ENCODE measurements around the gene TFF2.

GRCh38 chr21:42310411-42311001 lies 40.3 kb downstream of the TFF2 start:
- no peak for TF ChIP-seq CTCF (IDR thresholded peaks at IDR 0.05)
- TF ChIP-seq POLR2A (IDR thresholded peaks at IDR 0.05) = no peak
- TF ChIP-seq POLR2AphosphoS5 (IDR thresholded peaks at IDR 0.05) = no peak
